ENCODE measurements around the gene SMAGP.

DNA sequence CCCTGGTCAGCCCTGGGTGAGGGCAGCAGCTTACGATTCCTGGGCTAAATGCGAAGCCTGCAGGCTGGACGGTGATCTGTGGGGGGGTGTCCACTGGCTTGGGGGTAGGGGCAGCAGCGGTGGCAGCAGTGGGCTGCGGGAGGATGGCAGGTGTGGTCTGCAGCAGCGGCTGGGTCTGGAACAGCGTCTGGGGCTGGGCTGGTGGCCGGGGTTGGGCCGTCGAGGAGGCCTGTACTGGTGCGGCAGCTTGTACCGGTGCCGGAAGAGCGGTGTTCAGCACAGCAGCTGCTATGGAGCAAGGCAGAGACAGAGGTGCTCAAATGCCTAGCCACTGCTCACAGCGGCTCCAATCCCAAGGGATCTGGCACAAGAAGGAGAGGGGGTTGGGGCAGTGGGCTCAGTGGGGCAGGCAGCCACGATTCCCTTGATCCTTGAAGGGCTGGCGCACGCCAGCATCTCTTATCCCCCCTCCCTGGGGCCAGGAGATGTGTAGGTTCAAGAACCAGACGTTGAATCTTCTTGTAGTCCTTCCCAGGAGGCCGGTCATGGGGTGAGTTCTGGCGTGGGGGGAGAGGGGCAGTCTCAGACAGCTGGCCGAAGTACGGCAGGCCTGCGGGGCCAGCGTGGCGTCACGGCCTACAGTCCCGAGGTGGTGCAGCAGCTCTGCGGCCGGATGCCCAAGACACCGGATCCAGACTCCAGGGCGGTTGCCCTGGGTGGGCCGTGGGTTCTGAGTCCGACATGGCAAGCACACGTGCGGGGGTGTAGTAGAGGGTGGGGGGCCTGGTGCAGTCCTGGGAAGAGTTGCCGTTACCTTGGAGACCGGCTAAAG is 72.3 kb downstream of the SMAGP start:
- TF ChIP-seq POLR2A (IDR thresholded peaks at IDR 0.05; ENCODE audit: low read length) (no peak), GATA1 (IDR thresholded peaks at IDR 0.05; ENCODE audit: low read depth, low read length) (no peak)
